SK-N-SH treated with all-trans-retinoic acid at 6 μM for 48 hours (cell line): ENCODE measurements around the gene ITPRIPL1.

Experiments
- ATAC-seq: fragments of 200-7000 bp; cut with Tn5 transposase; 3 replicates; pipeline ENCODE4 v1.9.1; 2020; ENCODE audit warnings: mild to moderate bottlenecking, moderate library complexity
- ARNTL ChIP-seq: fragments of 450-650 bp; formaldehyde crosslinking; IDR thresholded peaks from 2 replicates; pipeline ENCODE4 v1.5.0; 2020; ENCODE audit warnings: low read depth, mild to moderate bottlenecking, moderate library complexity, borderline replicate concordance
- BACH2 ChIP-seq: fragments of 250-450 bp; sonication (Bioruptor Pico); IDR thresholded peaks from 2 replicates; pipeline ENCODE4 v1.9.0; 2021; ENCODE audit warnings: mild to moderate bottlenecking, borderline replicate concordance
- CSDC2 ChIP-seq: fragments of 250-450 bp; sonication (Bioruptor Pico); IDR thresholded peaks from 2 replicates; pipeline ENCODE4 v1.5.0; 2020; ENCODE audit warnings: mild to moderate bottlenecking, moderate library complexity
- GLIS3 ChIP-seq: fragments of 250-450 bp; sonication (Bioruptor Pico); IDR thresholded peaks from 2 replicates; pipeline ENCODE4 v1.5.0; 2020; ENCODE audit warnings: mild to moderate bottlenecking, moderate library complexity
- ISL1 ChIP-seq: fragments of 250-450 bp; sonication (Bioruptor Pico); IDR thresholded peaks from 2 replicates; pipeline ENCODE4 v2.1.2; 2022; ENCODE audit warnings: mild to moderate bottlenecking, moderate library complexity
- OSR1 ChIP-seq: fragments of 250-450 bp; sonication (Bioruptor Pico); IDR thresholded peaks from 2 replicates; pipeline ENCODE4 v1.8.0; 2022; ENCODE audit warnings: moderate library complexity, mild to moderate bottlenecking, inconsistent platforms
- PPARA ChIP-seq: fragments of 250-450 bp; sonication (Bioruptor Pico); IDR thresholded peaks from 2 replicates; pipeline ENCODE4 v1.5.0; 2020; ENCODE audit warnings: mild to moderate bottlenecking, borderline replicate concordance
- RARB ChIP-seq: fragments of 250-450 bp; sonication (Bioruptor Pico); IDR thresholded peaks from 2 replicates; pipeline ENCODE4 v1.8.0; 2021; ENCODE audit warnings: mild to moderate bottlenecking, moderate library complexity
- TCF4 ChIP-seq: fragments of 250-450 bp; sonication (Bioruptor Pico); IDR thresholded peaks from 2 replicates; pipeline ENCODE4 v1.8.0; 2021; ENCODE audit warnings: mild to moderate bottlenecking, moderate library complexity, borderline replicate concordance
- TOX ChIP-seq: fragments of 250-450 bp; sonication (Bioruptor Pico); IDR thresholded peaks from 2 replicates; pipeline ENCODE4 v1.8.0; 2021; ENCODE audit warnings: mild to moderate bottlenecking, moderate library complexity, borderline replicate concordance
- ZC3H10 ChIP-seq: fragments of 250-450 bp; sonication (Bioruptor Pico); IDR thresholded peaks from 2 replicates; pipeline ENCODE4 v1.5.1; 2021; ENCODE audit warnings: mild to moderate bottlenecking, moderate library complexity
- ZFP3 ChIP-seq: fragments of 250-450 bp; sonication (Bioruptor Pico); IDR thresholded peaks from 2 replicates; pipeline ENCODE4 v1.5.0; 2020; ENCODE audit warnings: mild to moderate bottlenecking, moderate library complexity
- ZFP30 ChIP-seq: fragments of 450-650 bp; formaldehyde crosslinking; IDR thresholded peaks from 2 replicates; pipeline ENCODE4 v1.5.0; 2022; ENCODE audit warnings: mild to moderate bottlenecking, moderate library complexity
- ZNF565 ChIP-seq: fragments of 450-650 bp; formaldehyde crosslinking; conservative IDR thresholded peaks from 2 replicates; pipeline ENCODE4 v1.5.0; 2020; ENCODE audit warnings: low read depth, mild to moderate bottlenecking, moderate library complexity
- ZNF8 ChIP-seq: fragments of 450-650 bp; formaldehyde crosslinking; IDR thresholded peaks from 2 replicates; pipeline ENCODE4 v1.5.0; 2020; ENCODE audit warnings: mild to moderate bottlenecking, moderate library complexity
- TF ChIP-seq, protein P1 (sequence below): fragments of 250-450 bp; sonication (Bioruptor Pico); IDR thresholded peaks from 2 replicates; pipeline ENCODE4 v1.8.0; 2021; ENCODE audit warnings: low read depth, mild to moderate bottlenecking, moderate library complexity, borderline replicate concordance
- TF ChIP-seq, protein P2 (sequence below): fragments of 250-450 bp; sonication (Bioruptor Pico); IDR thresholded peaks from 2 replicates; pipeline ENCODE4 v1.5.1; 2020; ENCODE audit warnings: low read depth, mild to moderate bottlenecking, moderate library complexity
- TF ChIP-seq, protein P3 (sequence below): fragments of 250-450 bp; sonication (Bioruptor Pico); IDR thresholded peaks from 2 replicates; pipeline ENCODE4 v1.5.0; 2020; ENCODE audit warnings: mild to moderate bottlenecking, moderate library complexity
- TF ChIP-seq, protein P4 (sequence below): fragments of 250-450 bp; sonication (Bioruptor Pico); IDR thresholded peaks from 2 replicates; pipeline ENCODE4 v1.5.1; 2021; ENCODE audit warnings: mild to moderate bottlenecking, moderate library complexity

ITPRIPL1 gene

DNA sequence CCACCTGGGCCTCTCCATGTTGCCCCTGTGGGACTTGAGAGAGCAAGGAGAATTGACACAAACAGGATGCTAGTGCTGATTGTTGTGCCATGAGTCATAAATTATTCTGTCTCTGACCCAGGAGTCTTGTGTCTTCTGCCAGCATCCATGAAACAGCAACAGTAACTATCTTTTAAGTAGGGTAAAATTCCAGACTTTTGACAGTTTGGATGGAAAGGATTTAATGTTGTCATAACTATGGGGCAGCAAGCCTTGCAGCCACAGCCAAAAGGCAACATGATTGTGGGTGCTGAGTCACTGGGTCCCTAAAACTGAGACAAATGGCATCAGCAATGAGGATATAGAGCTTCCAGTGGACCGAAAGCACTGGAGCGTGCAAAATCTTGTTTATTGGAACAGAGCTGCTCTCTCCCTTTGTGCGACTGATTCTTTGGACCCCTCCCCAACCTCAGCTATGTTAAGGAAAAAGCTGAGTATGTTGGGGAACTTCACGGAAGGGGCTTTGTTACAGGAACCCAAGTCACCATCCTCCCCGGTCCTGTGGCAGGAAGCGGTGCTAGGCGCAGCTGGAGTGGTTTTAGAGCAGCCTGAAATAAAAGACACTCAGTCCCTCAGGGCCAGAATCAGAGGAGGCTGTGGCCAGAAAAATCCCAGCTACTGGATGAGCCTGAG, 9.6 kb upstream of the ITPRIPL1 start:
- TF ChIP-seq GLIS3 (no peak), RARB (CRISPR knock-in tag) (no peak), ISL1 (CRISPR knock-in tag) (peak; percentile 53; the same call in 1 of the 2 replicates), PPARA (CRISPR knock-in tag) (no peak)
- TF ChIP-seq, protein P1, sequence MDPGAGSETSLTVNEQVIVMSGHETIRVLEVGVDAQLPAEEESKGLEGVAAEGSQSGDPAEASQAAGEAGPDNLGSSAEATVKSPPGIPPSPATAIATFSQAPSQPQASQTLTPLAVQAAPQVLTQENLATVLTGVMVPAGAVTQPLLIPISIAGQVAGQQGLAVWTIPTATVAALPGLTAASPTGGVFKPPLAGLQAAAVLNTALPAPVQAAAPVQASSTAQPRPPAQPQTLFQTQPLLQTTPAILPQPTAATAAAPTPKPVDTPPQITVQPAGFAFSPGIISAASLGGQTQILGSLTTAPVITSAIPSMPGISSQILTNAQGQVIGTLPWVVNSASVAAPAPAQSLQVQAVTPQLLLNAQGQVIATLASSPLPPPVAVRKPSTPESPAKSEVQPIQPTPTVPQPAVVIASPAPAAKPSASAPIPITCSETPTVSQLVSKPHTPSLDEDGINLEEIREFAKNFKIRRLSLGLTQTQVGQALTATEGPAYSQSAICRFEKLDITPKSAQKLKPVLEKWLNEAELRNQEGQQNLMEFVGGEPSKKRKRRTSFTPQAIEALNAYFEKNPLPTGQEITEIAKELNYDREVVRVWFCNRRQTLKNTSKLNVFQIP (CRISPR knock-in tag), result no peak
- TF ChIP-seq, all 23 proteins: peak for 1
- peak; percentile 92 for ATAC-seq

DNA sequence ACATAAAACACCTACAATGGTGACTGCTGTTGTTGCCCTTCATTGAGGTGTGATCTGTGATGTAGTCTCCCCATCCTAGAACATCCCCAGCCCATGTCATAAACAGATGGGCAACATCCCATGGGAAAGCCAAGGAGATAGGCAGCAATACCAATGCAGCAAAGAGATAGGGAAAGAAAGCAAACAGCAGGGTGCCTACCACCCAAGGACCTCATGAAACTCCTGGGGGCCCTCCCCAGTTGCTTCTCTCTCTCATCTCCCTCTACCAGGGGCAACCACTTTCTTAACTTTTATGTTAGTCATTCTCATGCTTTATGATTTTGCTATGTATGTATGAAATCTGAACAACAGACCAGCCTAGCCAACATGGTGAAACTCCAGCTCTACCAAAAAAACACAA, 8.1 kb upstream of the ITPRIPL1 start:
- TF ChIP-seq PPARA (CRISPR knock-in tag) (no peak), RARB (CRISPR knock-in tag) (no peak), TOX (CRISPR knock-in tag) (no peak), ZNF565 (CRISPR knock-in tag) (no peak), ZC3H10 (no peak), OSR1 (no peak), TCF4 (CRISPR knock-in tag) (no peak), ZNF8 (no peak)
- TF ChIP-seq, protein P2, sequence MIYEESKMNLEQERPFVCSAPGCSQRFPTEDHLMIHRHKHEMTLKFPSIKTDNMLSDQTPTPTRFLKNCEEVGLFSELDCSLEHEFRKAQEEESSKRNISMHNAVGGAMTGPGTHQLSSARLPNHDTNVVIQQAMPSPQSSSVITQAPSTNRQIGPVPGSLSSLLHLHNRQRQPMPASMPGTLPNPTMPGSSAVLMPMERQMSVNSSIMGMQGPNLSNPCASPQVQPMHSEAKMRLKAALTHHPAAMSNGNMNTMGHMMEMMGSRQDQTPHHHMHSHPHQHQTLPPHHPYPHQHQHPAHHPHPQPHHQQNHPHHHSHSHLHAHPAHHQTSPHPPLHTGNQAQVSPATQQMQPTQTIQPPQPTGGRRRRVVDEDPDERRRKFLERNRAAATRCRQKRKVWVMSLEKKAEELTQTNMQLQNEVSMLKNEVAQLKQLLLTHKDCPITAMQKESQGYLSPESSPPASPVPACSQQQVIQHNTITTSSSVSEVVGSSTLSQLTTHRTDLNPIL, result no peak
- no peak for ATAC-seq

DNA sequence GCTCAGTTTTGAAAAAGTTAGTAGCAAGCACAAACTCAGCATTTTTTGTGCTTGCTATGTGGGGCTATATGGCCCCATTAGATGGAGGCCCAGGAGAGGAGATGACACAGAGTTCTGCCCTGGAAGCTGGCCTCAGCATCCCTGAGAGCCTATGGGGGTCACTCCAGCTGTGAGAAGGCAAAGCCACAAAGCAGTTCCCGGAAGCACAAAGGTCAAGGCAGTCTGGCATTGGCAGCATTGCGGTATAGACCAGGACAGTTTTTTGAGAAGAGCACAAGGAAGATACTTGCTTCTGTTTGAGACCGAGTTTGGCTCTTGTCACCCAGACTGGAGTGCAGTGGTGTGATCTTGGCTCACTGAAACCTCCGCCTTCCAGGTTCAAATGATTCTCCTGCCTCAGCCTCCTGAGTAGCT, 7.5 kb upstream of the ITPRIPL1 start:
- ATAC-seq, result no peak
- TF ChIP-seq, protein P3, sequence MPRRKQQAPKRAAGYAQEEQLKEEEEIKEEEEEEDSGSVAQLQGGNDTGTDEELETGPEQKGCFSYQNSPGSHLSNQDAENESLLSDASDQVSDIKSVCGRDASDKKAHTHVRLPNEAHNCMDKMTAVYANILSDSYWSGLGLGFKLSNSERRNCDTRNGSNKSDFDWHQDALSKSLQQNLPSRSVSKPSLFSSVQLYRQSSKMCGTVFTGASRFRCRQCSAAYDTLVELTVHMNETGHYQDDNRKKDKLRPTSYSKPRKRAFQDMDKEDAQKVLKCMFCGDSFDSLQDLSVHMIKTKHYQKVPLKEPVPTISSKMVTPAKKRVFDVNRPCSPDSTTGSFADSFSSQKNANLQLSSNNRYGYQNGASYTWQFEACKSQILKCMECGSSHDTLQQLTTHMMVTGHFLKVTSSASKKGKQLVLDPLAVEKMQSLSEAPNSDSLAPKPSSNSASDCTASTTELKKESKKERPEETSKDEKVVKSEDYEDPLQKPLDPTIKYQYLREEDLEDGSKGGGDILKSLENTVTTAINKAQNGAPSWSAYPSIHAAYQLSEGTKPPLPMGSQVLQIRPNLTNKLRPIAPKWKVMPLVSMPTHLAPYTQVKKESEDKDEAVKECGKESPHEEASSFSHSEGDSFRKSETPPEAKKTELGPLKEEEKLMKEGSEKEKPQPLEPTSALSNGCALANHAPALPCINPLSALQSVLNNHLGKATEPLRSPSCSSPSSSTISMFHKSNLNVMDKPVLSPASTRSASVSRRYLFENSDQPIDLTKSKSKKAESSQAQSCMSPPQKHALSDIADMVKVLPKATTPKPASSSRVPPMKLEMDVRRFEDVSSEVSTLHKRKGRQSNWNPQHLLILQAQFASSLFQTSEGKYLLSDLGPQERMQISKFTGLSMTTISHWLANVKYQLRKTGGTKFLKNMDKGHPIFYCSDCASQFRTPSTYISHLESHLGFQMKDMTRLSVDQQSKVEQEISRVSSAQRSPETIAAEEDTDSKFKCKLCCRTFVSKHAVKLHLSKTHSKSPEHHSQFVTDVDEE (CRISPR knock-in tag), result no peak
- TF ChIP-seq, protein P4, sequence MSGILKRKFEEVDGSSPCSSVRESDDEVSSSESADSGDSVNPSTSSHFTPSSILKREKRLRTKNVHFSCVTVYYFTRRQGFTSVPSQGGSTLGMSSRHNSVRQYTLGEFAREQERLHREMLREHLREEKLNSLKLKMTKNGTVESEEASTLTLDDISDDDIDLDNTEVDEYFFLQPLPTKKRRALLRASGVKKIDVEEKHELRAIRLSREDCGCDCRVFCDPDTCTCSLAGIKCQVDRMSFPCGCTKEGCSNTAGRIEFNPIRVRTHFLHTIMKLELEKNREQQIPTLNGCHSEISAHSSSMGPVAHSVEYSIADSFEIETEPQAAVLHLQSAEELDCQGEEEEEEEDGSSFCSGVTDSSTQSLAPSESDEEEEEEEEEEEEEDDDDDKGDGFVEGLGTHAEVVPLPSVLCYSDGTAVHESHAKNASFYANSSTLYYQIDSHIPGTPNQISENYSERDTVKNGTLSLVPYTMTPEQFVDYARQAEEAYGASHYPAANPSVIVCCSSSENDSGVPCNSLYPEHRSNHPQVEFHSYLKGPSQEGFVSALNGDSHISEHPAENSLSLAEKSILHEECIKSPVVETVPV (CRISPR knock-in tag), result no peak
- TF ChIP-seq BACH2 (CRISPR knock-in tag), result no peak
- TF ChIP-seq CSDC2 (CRISPR knock-in tag), result no peak
- TF ChIP-seq ZFP30 (CRISPR knock-in tag), result no peak
- no peak for TF ChIP-seq ZFP3
- TF ChIP-seq, protein P1 (CRISPR knock-in tag), result no peak
- no peak for TF ChIP-seq TCF4 (CRISPR knock-in tag)
- TF ChIP-seq ZNF565 (CRISPR knock-in tag), result no peak
- TF ChIP-seq ZNF8, result no peak
- no peak for TF ChIP-seq TOX (CRISPR knock-in tag)
- TF ChIP-seq, protein P2, result no peak
- no peak for TF ChIP-seq ISL1 (CRISPR knock-in tag)
- TF ChIP-seq RARB (CRISPR knock-in tag), result no peak
- no peak for TF ChIP-seq PPARA (CRISPR knock-in tag)
- no peak for TF ChIP-seq ZC3H10
- TF ChIP-seq ARNTL (CRISPR knock-in tag), result no peak
- TF ChIP-seq, all 23 proteins: peak for 0
